Neural progenitor cell (in vitro differentiated cells): ENCODE results near the gene CARNS1. TPM values are rescaled to one million over a fixed set of nuclear protein-coding genes. Genes with fewer than 3 reads are reported as not detected.

ENCODE experiments used
- DNase-seq: peaks from one replicate; pipeline ENCODE4 v3.0.0-alpha.2; 2016; ENCODE audit warnings: low spot score
- H2AFZ ChIP-seq: fragments of 200-600 bp; sonication (generic); replicated peaks from 2 replicates; pipeline ENCODE4 v1.6.1; 2016; ENCODE audit warnings: antibody characterized with exemption
- H3F3A ChIP-seq: fragments of 200-600 bp; sonication (generic); 2 replicates; pipeline ENCODE4 v1.6.1; 2016; ENCODE audit warnings: antibody characterized with exemption, low read depth
- H3K27ac ChIP-seq: fragments of 200-600 bp; sonication (generic); 2 replicates; pipeline ENCODE4 v1.5.1; 2016; ENCODE audit warnings: mild to moderate bottlenecking
- H3K27me3 ChIP-seq: fragments of 200-600 bp; sonication (generic); 2 replicates; pipeline ENCODE4 v1.6.1; 2016; ENCODE audit warnings: mild to moderate bottlenecking, moderate library complexity
- H3K36me3 ChIP-seq: fragments of 200-600 bp; sonication (generic); 2 replicates; pipeline ENCODE4 v1.5.1; 2016
- H3K4me1 ChIP-seq: fragments of 200-600 bp; sonication (generic); 2 replicates; pipeline ENCODE4 v1.6.1; 2016; ENCODE audit warnings: mixed run types
- H3K4me2 ChIP-seq: fragments of 200-600 bp; sonication (generic); 2 replicates; pipeline ENCODE4 v1.6.1; 2016
- H3K4me3 ChIP-seq: fragments of 200-600 bp; sonication (generic); 2 replicates; pipeline ENCODE4 v1.5.1; 2016
- H3K79me2 ChIP-seq: fragments of 200-600 bp; sonication (generic); 2 replicates; pipeline ENCODE4 v1.6.1; 2016; ENCODE audit warnings: low read depth
- H3K9ac ChIP-seq: fragments of 200-600 bp; sonication (generic); 2 replicates; pipeline ENCODE4 v1.6.1; 2016
- H3K9me3 ChIP-seq: fragments of 200-600 bp; sonication (generic); 2 replicates; pipeline ENCODE4 v1.5.1; 2016; ENCODE audit warnings: low read depth
- H4K20me1 ChIP-seq: fragments of 200-600 bp; sonication (generic); 2 replicates; pipeline ENCODE4 v1.6.1; 2016; ENCODE audit warnings: low read depth
- H3K27ac Mint-ChIP-seq: 3 replicates; pipeline ENCODE4 v1.8.0; 2021; ENCODE audit warnings: mixed read lengths
- H3K27me3 Mint-ChIP-seq: 2 replicates; pipeline ENCODE4 v1.8.0; 2022; ENCODE audit warnings: low read depth, mild to moderate bottlenecking, inconsistent platforms, moderate library complexity, mixed read lengths; ENCODE audit not compliant: insufficient read depth
- H3K36me3 Mint-ChIP-seq: 3 replicates; pipeline ENCODE4 v1.8.0; 2021; ENCODE audit warnings: mixed read lengths
- H3K4me1 Mint-ChIP-seq: 3 replicates; pipeline ENCODE4 v1.8.0; 2021; ENCODE audit warnings: mixed read lengths
- H3K4me3 Mint-ChIP-seq: 3 replicates; pipeline ENCODE4 v1.8.0; 2021; ENCODE audit warnings: mild to moderate bottlenecking, moderate library complexity, mixed read lengths
- H3K9me3 Mint-ChIP-seq: 3 replicates; pipeline ENCODE4 v1.8.0; 2020; ENCODE audit warnings: mixed read lengths
- CTCF ChIP-seq: fragments of 200-600 bp; sonication (generic); IDR thresholded peaks from 2 replicates; pipeline ENCODE4 v1.5.1; 2017; ENCODE audit warnings: antibody characterized with exemption, mild to moderate bottlenecking
- EZH2 ChIP-seq: fragments of 200-600 bp; sonication (generic); IDR thresholded peaks from 2 replicates; pipeline ENCODE4 v1.6.1; 2017; ENCODE audit warnings: antibody characterized with exemption, mild to moderate bottlenecking, moderate library complexity
- EZH2phosphoT487 ChIP-seq: fragments of 200-600 bp; sonication (generic); IDR thresholded peaks from 2 replicates; pipeline ENCODE4 v1.6.1; 2017; ENCODE audit warnings: antibody characterized with exemption
- total RNA-seq: library from RNA; depleted of rRNA; stranded (reverse); fragments of >200 nt; gene quantifications from 2 replicates; pipeline ENCODE4 v1.2.3, GENCODE V29; 2015; ENCODE audit warnings: low replicate concordance

The CARNS1 gene
- total RNA-seq, 1 donor from 2014 or later = 0.52 TPM

GRCh38 chr11:67372993-67373647 is 42.4 kb upstream of the CARNS1 start, which contains the start of gene CLCF1:
Gene CLCF1 (minus strand): TSS chr11:67373598. CDS start chr11:67373539, 59 bp downstream.
- Histone ChIP-seq H3K27me3 (peaks cover 85% of the 10 kb centered on the region), H3K79me2 (no peaks in the 10 kb centered on the region), H3K27ac (no peak within 1 kb of the TSS), H3K9me3 (no peaks in the 10 kb centered on the region), H3K4me3 (peak within 1 kb of the TSS; percentile 88), H3F3A (peaks cover 46% of the 10 kb centered on the region), H3K9ac (no peak within 1 kb of the TSS), H3K36me3 (no peaks in the 10 kb centered on the region), H3K4me2 (peak within 1 kb of the TSS; percentile 92), H3K4me1 (peaks cover 52% of the 10 kb centered on the region), H4K20me1 (peaks cover 16% of the 10 kb centered on the region), H2AFZ (no peak within 1 kb of the TSS)
- peak; percentile 85 for DNase-seq
- H3K9me3 Mint-ChIP-seq = no peaks in the 10 kb centered on the region
- peaks cover 23% of the 10 kb centered on the region for H3K27me3 Mint-ChIP-seq
- peak within 1 kb of the TSS; percentile 87 for H3K4me3 Mint-ChIP-seq
- TF ChIP-seq CTCF (peak; percentile 3), EZH2 (peak; percentile 46), EZH2phosphoT487 (no peak)
- peaks cover 46% of the 10 kb centered on the region for H3K4me1 Mint-ChIP-seq
- no peaks in the 10 kb centered on the region for H3K36me3 Mint-ChIP-seq
- H3K27ac Mint-ChIP-seq = peak within 1 kb of the TSS; percentile 59

- Histone ChIP-seq H3F3A (peaks cover 46% of the 10 kb centered on the region), H3K36me3 (no peaks in the 10 kb centered on the region), H3K4me3 (peak overlapping the region; percentile 88), H2AFZ (no peak overlapping the region), H3K9me3 (no peaks in the 10 kb centered on the region), H3K9ac (no peak overlapping the region), H3K4me2 (peak overlapping the region; percentile 92), H3K27ac (no peak overlapping the region), H3K4me1 (peaks cover 52% of the 10 kb centered on the region), H3K79me2 (no peaks in the 10 kb centered on the region), H4K20me1 (peaks cover 16% of the 10 kb centered on the region), H3K27me3 (peaks cover 85% of the 10 kb centered on the region)
- H3K4me3 Mint-ChIP-seq = peak overlapping the region; percentile 87
- peaks cover 48% of the 10 kb centered on the region for H3K4me1 Mint-ChIP-seq
- H3K27me3 Mint-ChIP-seq = peaks cover 23% of the 10 kb centered on the region
- peak; percentile 55 for TF ChIP-seq CTCF
- TF ChIP-seq EZH2phosphoT487 = no peak
- TF ChIP-seq EZH2 = peak; percentile 38
- DNase-seq = peak; percentile 89
- no peaks in the 10 kb centered on the region for H3K9me3 Mint-ChIP-seq
- H3K36me3 Mint-ChIP-seq = no peaks in the 10 kb centered on the region
- peak overlapping the region; percentile 59 for H3K27ac Mint-ChIP-seq
Measured at GRCh38 chr11:67373648-67374570, 41.6 kb upstream of the CARNS1 start.

GRCh38 chr11:67374571-67375281 is 40.8 kb upstream of the CARNS1 start:
- Histone ChIP-seq H3K4me2 (peak overlapping the region; percentile 92), H3K4me1 (peaks cover 52% of the 10 kb centered on the region), H3K79me2 (no peaks in the 10 kb centered on the region), H3K9me3 (no peaks in the 10 kb centered on the region), H3K4me3 (peak overlapping the region; percentile 88), H3K9ac (no peak overlapping the region), H3K27me3 (peaks cover 80% of the 10 kb centered on the region), H3K36me3 (no peaks in the 10 kb centered on the region), H3K27ac (no peak overlapping the region), H2AFZ (no peak overlapping the region), H4K20me1 (peaks cover 16% of the 10 kb centered on the region), H3F3A (peaks cover 46% of the 10 kb centered on the region)
- H3K27me3 Mint-ChIP-seq = peaks cover 23% of the 10 kb centered on the region
- peaks cover 48% of the 10 kb centered on the region for H3K4me1 Mint-ChIP-seq
- peak overlapping the region; percentile 8 for H3K27ac Mint-ChIP-seq
- no peaks in the 10 kb centered on the region for H3K9me3 Mint-ChIP-seq
- TF ChIP-seq EZH2phosphoT487 (no peak), CTCF (no peak), EZH2 (no peak)
- DNase-seq = no peak
- no peaks in the 10 kb centered on the region for H3K36me3 Mint-ChIP-seq
- peak overlapping the region; percentile 85 for H3K4me3 Mint-ChIP-seq
